GM21447 (cell line): ENCODE results near the gene MYLK.
"Not testable (repeated sequence)": the region's sequence is repeated elsewhere in the genome, so short reads cannot be mapped to it uniquely, and the experiment has no call there.

ENCODE experiments used
- ATAC-seq: cut with Tn5 transposase; IDR thresholded peaks from one replicate; pipeline ENCODE4 v1.9.1; 2021; ENCODE audit not compliant: unreplicated experiment

The MYLK gene

GRCh38 chr3:123606527-123606926, 277.6 kb downstream of the MYLK start:
- ATAC-seq: no peak

GRCh38 chr3:123605789-123606234, 278.3 kb downstream of the MYLK start:
- ATAC-seq: peak; percentile 74

- not testable (repeated sequence) for ATAC-seq
These were observed 281.0 kb downstream of the MYLK start for GRCh38 chr3:123603153-123603552.

DNA sequence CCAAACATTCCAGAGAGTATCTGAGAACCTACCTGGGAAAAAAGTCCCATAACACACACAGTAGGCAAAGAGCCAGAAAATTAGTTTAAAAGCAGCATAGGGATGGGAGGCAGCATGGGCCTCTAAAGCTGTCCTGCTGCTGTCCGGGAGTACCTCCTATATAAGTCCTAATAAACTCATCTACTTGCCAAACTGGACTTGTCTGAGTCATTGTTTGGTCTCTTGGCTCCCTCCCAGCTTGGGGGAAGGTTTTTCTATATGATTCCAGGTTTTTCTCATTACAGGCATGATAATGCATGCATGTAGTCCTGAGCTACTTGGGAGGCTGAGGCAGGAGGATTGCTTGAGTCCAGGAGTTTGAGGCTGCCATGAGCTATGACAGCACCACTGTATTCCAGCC, 281.8 kb downstream of the MYLK start:
- no peak for ATAC-seq

GRCh38 chr3:123600863-123601262, 283.3 kb downstream of the MYLK start:
- not testable (repeated sequence) for ATAC-seq

- no peak for ATAC-seq
These were observed 286.6 kb downstream of the MYLK start for GRCh38 chr3:123597561-123597960.

- ATAC-seq: no peak
These were observed 288.5 kb downstream of the MYLK start for GRCh38 chr3:123595396-123596180.

DNA sequence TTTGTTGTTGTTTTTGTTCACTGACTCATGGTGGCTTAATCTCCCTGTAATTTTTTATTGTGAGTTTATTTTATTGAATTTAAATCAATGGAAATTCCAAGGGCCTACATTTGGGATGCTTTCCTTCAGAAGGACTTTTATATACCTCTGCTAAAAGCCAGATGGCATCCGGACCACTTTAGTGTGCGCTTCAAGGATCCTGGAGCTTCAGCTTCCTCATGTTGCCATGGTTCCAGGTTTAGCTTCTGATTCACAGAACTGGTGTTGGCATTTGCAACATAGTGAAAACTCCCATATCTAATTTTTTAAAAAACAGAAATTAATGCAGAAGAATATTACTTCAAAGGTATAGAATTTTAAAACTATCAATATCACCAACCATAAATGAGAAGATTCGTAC, 290.8 kb downstream of the MYLK start:
- ATAC-seq: no peak

DNA sequence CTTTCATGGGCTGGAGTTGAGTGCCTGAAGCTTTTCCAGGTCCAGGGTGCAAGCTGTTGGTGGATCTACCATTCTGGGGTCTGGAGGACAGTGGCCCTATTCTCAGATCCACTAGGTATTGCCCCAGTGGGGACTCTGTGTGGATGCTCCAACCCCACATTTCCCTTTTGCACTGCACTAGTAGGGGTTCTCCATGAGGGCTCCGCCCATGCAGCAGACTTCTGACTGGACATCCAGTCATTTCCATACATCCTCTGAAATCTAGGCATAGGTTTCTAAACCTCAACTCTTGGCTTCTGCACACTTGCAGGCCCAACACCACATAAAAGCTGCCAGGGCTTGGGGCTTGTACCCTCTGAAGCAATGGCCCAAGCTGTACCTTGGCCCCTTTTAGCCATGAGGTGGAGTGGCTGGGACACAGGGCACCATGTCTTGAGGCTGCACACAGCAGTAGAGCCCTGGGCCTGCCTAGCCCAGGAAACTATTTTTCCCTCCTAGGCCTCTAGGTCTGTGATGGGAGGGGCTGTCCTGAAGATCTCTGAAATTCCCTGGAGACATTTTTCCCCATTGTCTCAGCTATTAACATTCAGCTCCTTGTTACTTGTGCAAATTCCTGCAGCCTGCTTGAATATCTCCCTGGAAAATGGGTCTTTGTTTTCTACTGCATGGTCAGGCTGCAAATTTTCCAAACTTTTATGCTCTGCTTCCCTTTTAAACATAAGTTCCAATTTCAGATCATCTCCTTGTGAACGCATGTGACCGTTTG, 293.3 kb downstream of the MYLK start:
- ATAC-seq: no peak

DNA sequence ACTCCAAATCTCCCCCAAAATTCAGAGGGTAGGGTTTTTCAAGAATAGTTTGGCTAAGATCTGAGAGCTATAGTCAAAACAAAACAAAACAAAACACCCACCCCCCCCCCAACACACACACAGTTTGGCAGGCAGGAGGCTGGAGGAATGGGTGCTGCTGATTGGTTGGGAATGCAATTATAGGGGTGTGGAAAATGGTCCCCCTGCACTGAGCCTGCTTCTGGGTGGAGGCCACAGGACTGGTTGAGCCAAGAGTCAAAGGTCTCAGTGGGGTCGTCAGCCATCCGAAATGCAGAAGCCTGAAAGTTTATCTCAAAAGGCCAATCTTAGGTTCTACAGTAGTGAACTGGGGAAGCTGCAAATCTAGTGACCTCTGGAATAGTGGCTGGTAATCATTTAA, 296.7 kb downstream of the MYLK start:
- ATAC-seq: no peak

DNA sequence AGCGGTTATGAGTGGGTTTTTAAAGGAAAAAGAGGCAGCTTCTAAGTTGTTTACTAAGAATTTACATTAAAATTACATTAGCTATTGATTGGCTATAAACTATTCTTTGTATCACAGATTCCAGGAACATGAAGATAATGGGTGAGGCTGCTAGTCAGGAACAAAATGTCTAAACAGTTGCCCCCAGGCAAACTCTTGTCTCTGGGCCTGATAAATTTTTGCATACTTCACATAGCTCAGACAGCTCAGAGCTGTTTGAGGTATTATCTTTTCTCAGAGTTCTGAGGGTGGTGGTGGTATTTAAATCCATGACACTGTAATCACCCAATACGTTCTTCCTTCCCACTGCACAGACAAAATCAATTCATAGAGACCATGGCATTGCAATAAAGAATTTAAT, 297.2 kb downstream of the MYLK start:
- no peak for ATAC-seq

DNA sequence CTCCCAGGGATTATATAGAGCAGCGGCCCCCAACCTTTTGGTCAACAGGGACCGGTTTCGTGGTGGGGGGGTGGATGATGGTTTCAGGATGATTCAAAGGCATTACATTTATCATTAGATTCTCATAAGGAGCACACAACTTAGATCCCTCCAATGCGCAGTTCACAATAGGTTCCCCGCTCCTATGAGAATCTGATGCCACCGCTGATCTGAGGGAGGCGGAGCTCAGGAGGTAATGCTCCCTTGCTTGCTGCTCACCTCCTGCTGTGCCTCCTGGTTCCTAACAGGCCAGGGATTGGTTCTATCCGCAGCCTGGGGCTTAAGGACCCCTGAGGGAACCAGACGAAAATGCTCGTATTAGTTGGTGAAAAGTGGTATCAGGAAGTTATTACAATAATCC, 298.0 kb downstream of the MYLK start:
- no peak for ATAC-seq

- ATAC-seq: peak; percentile 86
These were observed 298.9 kb downstream of the MYLK start, which contains the start of gene HACD2 for GRCh38 chr3:123584988-123585937. Gene HACD2 (minus strand): TSS chr3:123585053. CDS start chr3:123585027, 26 bp downstream.

- peak; percentile 28 for ATAC-seq
These were observed 299.7 kb downstream of the MYLK start for GRCh38 chr3:123584284-123584987.

DNA sequence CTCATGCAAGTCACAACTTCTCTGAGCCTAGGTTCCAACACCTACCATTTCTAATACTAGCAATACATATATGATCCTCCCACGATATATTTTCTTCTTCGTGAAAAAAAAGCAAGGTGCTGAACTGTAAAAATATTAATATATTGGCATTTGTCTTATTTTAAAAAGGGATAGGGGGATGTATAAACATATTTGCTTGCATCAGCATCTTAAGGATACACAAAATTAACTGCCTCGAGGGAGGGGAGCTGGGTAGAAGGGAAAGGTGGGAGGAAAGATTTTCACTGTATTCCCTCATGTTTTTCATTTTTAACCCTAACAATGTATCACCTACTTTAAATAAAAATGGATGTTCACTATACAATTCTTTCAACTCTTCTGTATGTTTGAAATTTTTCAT, 300.6 kb downstream of the MYLK start:
- ATAC-seq: no peak

GRCh38 chr3:123582315-123582714, 301.8 kb downstream of the MYLK start:
- no peak for ATAC-seq

DNA sequence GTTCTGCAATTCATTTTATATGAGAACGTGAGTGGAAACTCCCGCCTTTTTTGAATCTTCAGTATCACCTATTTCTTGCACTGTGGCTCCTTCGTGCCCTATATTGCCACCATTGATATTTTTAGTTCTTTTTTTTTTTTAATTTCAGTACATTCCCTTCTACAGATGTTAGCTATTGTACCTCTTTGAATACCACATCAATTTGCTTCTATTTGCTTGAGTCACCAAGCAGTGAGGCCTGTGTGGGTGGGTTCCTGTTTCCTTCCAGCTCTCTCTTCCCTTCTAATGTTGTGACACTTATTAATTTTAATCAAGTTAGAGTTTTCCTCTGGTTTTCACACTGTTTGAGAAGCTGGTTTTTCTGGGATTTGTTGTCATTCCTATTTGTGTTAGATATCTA, 308.0 kb downstream of the MYLK start:
- ATAC-seq: no peak

DNA sequence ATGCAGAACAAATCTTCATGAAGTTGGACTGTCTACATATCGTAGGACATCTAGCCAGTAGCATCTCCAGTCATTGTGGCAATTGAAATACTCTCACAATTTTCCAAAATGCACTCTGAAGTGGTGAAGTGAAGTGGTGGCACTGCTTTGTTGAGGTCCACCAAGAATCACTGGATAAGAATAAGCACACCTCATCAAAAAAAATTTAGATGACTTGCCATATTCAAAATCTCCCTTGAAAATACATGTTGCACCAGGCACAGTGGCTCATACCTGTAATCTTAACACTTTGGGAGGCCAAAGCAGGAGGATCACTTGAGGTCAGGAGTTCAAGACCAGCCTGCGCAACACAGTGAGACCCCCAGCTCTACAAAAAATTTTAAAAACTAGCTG, 312.2 kb downstream of the MYLK start:
- ATAC-seq: no peak

GRCh38 chr3:123571264-123571972, 312.7 kb downstream of the MYLK start:
- ATAC-seq: no peak

GRCh38 chr3:123568875-123569274, 315.3 kb downstream of the MYLK start:
- no peak for ATAC-seq
